Tibial artery (tissue), 4 donors: ENCODE measurements around the gene POLR2A.

Experiments
- DNase-seq, 2 donors: peaks; one replicate each; pipeline ENCODE4 v3.0.0-alpha.2; 2019
- H3K27ac ChIP-seq, 2 donors: fragments of 200-600 bp; sonication (generic) in 1 of 2; 1 replicate in 1 of 2; 2 replicates in 1 of 2; pipeline ENCODE4 v1.5.1; 2018 to 2019; ENCODE audit warnings: mild to moderate bottlenecking in 1 of 2
- H3K27me3 ChIP-seq, 2 donors: fragments of 200-600 bp; sonication (generic) in 1 of 2; one replicate each; pipeline versions ENCODE4 v1.5.1 to v1.6.0; 2016 to 2019
- H3K36me3 ChIP-seq, 3 donors: fragments of 200-600 bp; sonication (generic) in 2 of 3; one replicate each; pipeline ENCODE4 v1.5.1; 2016 to 2019; ENCODE audit warnings: mild to moderate bottlenecking in 2 of 3
- H3K4me1 ChIP-seq, 4 donors: fragments of 200-600 bp; sonication (generic) in 2 of 4; 1 replicate in 3 of 4; 2 replicates in 1 of 4; pipeline ENCODE4 v1.5.1; 2016 to 2019
- H3K4me3 ChIP-seq, 2 donors: fragments of 200-600 bp; sonication (generic) in 1 of 2; 1 replicate in 1 of 2; 2 replicates in 1 of 2; pipeline ENCODE4 v1.5.1; 2018 to 2019; ENCODE audit warnings: mild to moderate bottlenecking in 2 of 2
- H3K9me3 ChIP-seq, 3 donors: fragments of 200-600 bp; sonication (generic) in 1 of 3; one replicate each; pipeline ENCODE4 v1.5.1; 2016 to 2019
- CTCF ChIP-seq, 2 experiments: fragments of 200-600 bp in 1 of 2; fragments of 450-650 bp in 1 of 2; IDR thresholded peaks; one replicate each; pipeline ENCODE4 v1.5.1; 2017 to 2019; ENCODE audit warnings: antibody characterized with exemption in 2 of 2, mild to moderate bottlenecking in 1 of 2, moderate library complexity in 1 of 2
- intact Hi-C: fragments of 100-400 bp; cut with DNase I; formaldehyde crosslinking; loops from one replicate; pipeline ENCODE4 v1.15.0; 2023; ENCODE audit warnings: low total_unique reads

Gene POLR2A

GRCh38 chr17:7513850-7514419 is 29.8 kb downstream of the POLR2A start:
- no peak for TF ChIP-seq CTCF (IDR thresholded peaks at IDR 0.05)
- Histone ChIP-seq H3K4me3 (no peak overlapping the region), H3K9me3 (no peaks in the 10 kb centered on the region), H3K27me3 (no peaks in the 10 kb centered on the region), H3K27ac (no peak overlapping the region), H3K36me3 (peaks cover 49 to 57% (median 54%) of the 10 kb centered on the region in 3 donors), H3K4me1 (no peaks in the 10 kb centered on the region)
- DNase-seq, result no peak
- intact Hi-C loops, result loop anchor here (1.0 kb wide), 1 partner anchor 47 kb away; the partner anchor contains the start of gene SENP3

- intact Hi-C loops, result no loop called here
- H3K9me3 ChIP-seq, result no peaks in the 10 kb centered on the region
- DNase-seq, result no peak
- no peaks in the 10 kb centered on the region for H3K27me3 ChIP-seq
- TF ChIP-seq CTCF (IDR thresholded peaks at IDR 0.05), result no peak
- no peaks in the 10 kb centered on the region for H3K4me1 ChIP-seq
- peaks cover 33 to 36% (median 35%) of the 10 kb centered on the region in 3 donors for H3K36me3 ChIP-seq
- no peak overlapping the region for H3K27ac ChIP-seq
- H3K4me3 ChIP-seq, result no peak overlapping the region
Measured at GRCh38 chr17:7515911-7516610, 31.9 kb downstream of the POLR2A start.

GRCh38 chr17:7523033-7523432 is 38.9 kb downstream of the POLR2A start:
- no peaks in the 10 kb centered on the region for H3K27me3 ChIP-seq
- H3K4me1 ChIP-seq, result no peaks in the 10 kb centered on the region
- intact Hi-C loops, result no loop called here
- H3K9me3 ChIP-seq, result no peaks in the 10 kb centered on the region
- no peak overlapping the region for H3K4me3 ChIP-seq
- H3K27ac ChIP-seq, result no peak overlapping the region
- peak; percentile 34 to 38 for TF ChIP-seq CTCF (IDR thresholded peaks at IDR 0.05)
- DNase-seq, result no peak
- H3K36me3 ChIP-seq, result no peaks in the 10 kb centered on the region

- Histone ChIP-seq H3K9me3 (peaks cover 0 to 11% (median 2%) of the 10 kb centered on the region in 3 donors), H3K27ac (no peak overlapping the region)
Measured at GRCh38 chr17:7528842-7529241, 44.7 kb downstream of the POLR2A start.

More at GRCh38 chr17:7528842-7529241, 44.7 kb downstream of the POLR2A start:
- H3K4me3 ChIP-seq, result no peak overlapping the region
- intact Hi-C loops, result no loop called here
- no peaks in the 10 kb centered on the region for H3K4me1 ChIP-seq
- TF ChIP-seq CTCF (IDR thresholded peaks at IDR 0.05), result no peak
- H3K36me3 ChIP-seq, result no peaks in the 10 kb centered on the region
- DNase-seq, result no peak
- no peaks in the 10 kb centered on the region for H3K27me3 ChIP-seq
